Measurements from ENCODE around the gene COL2A1. TPM values are rescaled to one million over a fixed set of nuclear protein-coding genes. Genes with fewer than 3 reads are reported as not detected.

The COL2A1 gene
- total RNA-seq, 3 donors from 2014 or later (not counting 1 experiment from before 2014, with no cell fraction given), result not detected

GRCh38 chr12:47967461-47968321 is 36.6 kb downstream of the COL2A1 start:
- Histone ChIP-seq H3K9me3 (ENCODE audit: control insufficient read depth, insufficient read depth, low read length) (no peaks in the 10 kb centered on the region), H3K4me3 (ENCODE audit: low read length) (no peak overlapping the region), H3K36me3 (ENCODE audit: control insufficient read depth, insufficient read depth, low read length) (peaks cover 5% of the 10 kb centered on the region), H3K27me3 (ENCODE audit: control insufficient read depth, insufficient read depth, low read length) (no peaks in the 10 kb centered on the region), H3K27ac (ENCODE audit: low read length) (no peak overlapping the region), H3K4me1 (ENCODE audit: control insufficient read depth, insufficient read depth, low read length) (peaks cover 14% of the 10 kb centered on the region)
- DNase-seq (no peak), ATAC-seq (no peak)
- Mint-ChIP-seq H3K4me1 (peaks cover 21 to 40% of the 10 kb centered on the region in 2 donors), H3K4me3 (no peak overlapping the region), H3K36me3 (no peaks in the 10 kb centered on the region), H3K27me3 (ENCODE audit: low read depth in 2 of 2) (no peaks in the 10 kb centered on the region), H3K27ac (no peak overlapping the region), H3K9me3 (no peaks in the 10 kb centered on the region)
- no peak for TF ChIP-seq CTCF (IDR thresholded peaks at IDR 0.05)
- WGBS (ENCODE audit: insufficient coverage), result 86% methylated on average over 5 of the region's 5 CpGs
- intact Hi-C loops (cut with micrococcal nuclease), result no loop called here

GRCh38 chr12:47965581-47965980 is 38.7 kb downstream of the COL2A1 start:
- intact Hi-C loops (cut with micrococcal nuclease), result no loop called here
- no peak for DNase-seq
- Mint-ChIP-seq H3K36me3 (no peaks in the 10 kb centered on the region), H3K9me3 (no peaks in the 10 kb centered on the region), H3K4me3 (peak overlapping the region; percentile 47), H3K27ac (no peak overlapping the region), H3K4me1 (peaks cover 23 to 41% of the 10 kb centered on the region in 2 donors), H3K27me3 (ENCODE audit: low read depth in 2 of 2) (peaks cover 0 to 2% of the 10 kb centered on the region in 2 donors)
- no peak for ATAC-seq
- Histone ChIP-seq H3K27me3 (ENCODE audit: control insufficient read depth, insufficient read depth, low read length) (no peaks in the 10 kb centered on the region), H3K4me3 (ENCODE audit: low read length) (no peak overlapping the region), H3K4me1 (ENCODE audit: control insufficient read depth, insufficient read depth, low read length) (peaks cover 14% of the 10 kb centered on the region), H3K9me3 (ENCODE audit: control insufficient read depth, insufficient read depth, low read length) (no peaks in the 10 kb centered on the region), H3K36me3 (ENCODE audit: control insufficient read depth, insufficient read depth, low read length) (peaks cover 5% of the 10 kb centered on the region), H3K27ac (ENCODE audit: low read length) (no peak overlapping the region)
- TF ChIP-seq CTCF (IDR thresholded peaks at IDR 0.05), result no peak
- 100% methylated on average over 3 of the region's 3 CpGs for WGBS (ENCODE audit: insufficient coverage)

GRCh38 chr12:47964106-47964728 is 40.1 kb downstream of the COL2A1 start:
- peak in 1 of 2 donors; percentile 45 for DNase-seq
- peak overlapping the region in 1 of 2 donors; percentile 98 for H3K27ac Mint-ChIP-seq

More at GRCh38 chr12:47964106-47964728, 40.1 kb downstream of the COL2A1 start:
- Mint-ChIP-seq H3K4me3 (peak overlapping the region; percentile 98), H3K4me1 (peaks cover 23 to 41% of the 10 kb centered on the region in 2 donors), H3K9me3 (no peaks in the 10 kb centered on the region), H3K36me3 (no peaks in the 10 kb centered on the region), H3K27me3 (ENCODE audit: low read depth in 2 of 2) (peaks cover 0 to 12% of the 10 kb centered on the region in 2 donors)
- peaks cover 3% of the 10 kb centered on the region for H3K36me3 ChIP-seq (ENCODE audit: control insufficient read depth, insufficient read depth, low read length)
- WGBS (ENCODE audit: insufficient coverage), result 23% methylated on average over 18 of the region's 18 CpGs
- peaks cover 14% of the 10 kb centered on the region for H3K4me1 ChIP-seq (ENCODE audit: control insufficient read depth, insufficient read depth, low read length)
- intact Hi-C loops (cut with micrococcal nuclease), result loop anchor here (5.0 kb wide), 1 partner anchor 247 kb away; no protein-coding TSS in a partner anchor
- ATAC-seq, result no peak
- H3K9me3 ChIP-seq (ENCODE audit: control insufficient read depth, insufficient read depth, low read length), result no peaks in the 10 kb centered on the region
- no peaks in the 10 kb centered on the region for H3K27me3 ChIP-seq (ENCODE audit: control insufficient read depth, insufficient read depth, low read length)
- peak overlapping the region; percentile 99 for H3K4me3 ChIP-seq (ENCODE audit: low read length)
- no peak for TF ChIP-seq CTCF (IDR thresholded peaks at IDR 0.05)
- no peak overlapping the region for H3K27ac ChIP-seq (ENCODE audit: low read length)
